HG03175 (cell line): ENCODE measurements around the gene ADAR.

ENCODE experiments used
- ATAC-seq: cut with Tn5 transposase; IDR thresholded peaks from one replicate; pipeline ENCODE4 v1.9.1; 2021; ENCODE audit warnings: mild to moderate bottlenecking, moderate library complexity; ENCODE audit not compliant: unreplicated experiment

ADAR gene

DNA sequence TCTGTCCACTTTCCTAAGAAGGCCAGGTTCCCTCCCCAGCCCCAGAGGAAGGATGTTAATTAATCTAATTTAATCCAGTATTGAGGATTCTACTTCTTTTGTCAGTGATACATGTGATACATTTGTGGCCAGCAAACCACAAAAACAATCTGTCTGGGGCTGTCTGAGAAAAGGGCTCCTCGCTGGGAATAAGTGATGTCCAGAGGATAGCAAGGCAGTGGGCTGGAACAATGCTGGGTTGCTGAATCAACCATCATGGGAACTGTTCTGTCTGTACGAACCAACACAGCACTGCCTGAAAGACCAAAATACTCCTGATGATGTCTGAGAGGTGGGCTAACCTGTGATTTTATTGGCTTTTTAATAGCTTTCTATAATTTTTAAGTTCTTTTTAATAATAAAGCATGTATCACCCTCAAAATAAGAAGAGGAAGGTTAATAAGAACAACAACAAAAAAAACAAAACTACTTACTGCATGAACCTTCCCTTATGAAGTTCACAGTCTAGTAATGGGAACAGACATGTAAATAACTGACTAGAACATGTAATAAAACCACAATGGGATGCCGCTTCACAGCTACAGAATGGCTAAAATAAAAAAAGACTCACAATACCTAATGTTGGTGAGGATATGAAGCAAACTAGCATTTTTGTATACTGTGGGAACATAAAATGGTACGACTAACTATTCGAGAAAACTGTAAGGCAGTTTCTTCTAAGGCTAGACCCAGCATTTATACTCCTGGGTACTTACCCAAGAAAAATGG, 11.4 kb upstream of the ADAR start:
- no peak for ATAC-seq

DNA sequence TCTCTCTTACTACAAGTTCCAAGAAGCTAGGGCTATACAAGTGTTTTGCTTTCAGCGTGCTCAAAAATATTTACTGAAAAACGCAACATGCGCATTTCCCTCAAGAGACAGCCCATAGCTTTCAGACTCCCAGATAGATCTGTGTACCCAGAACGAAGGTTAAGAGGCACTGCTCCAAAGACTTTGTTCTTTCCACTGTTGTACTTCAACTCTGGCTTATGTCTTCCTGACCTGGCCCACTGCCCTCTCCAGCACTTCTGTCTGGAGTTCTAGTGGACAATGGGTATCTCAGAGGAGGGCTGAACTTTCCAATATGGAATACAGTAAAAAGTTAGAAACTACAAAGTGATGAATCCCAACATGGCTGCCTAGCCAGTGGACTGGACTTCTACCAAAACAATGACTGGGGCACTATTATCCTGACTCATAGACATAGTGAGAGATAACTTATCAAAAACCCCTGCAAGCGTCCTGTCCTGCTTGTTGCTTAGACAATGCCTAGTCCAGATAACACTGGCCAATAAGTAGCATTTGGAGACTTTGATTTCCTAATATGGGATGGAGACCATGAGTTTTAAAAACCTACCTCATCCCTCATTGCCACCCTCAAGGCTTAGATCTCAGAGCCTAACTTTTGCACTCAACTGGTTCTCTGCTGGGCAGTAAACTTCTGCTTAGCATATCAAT, 8.8 kb upstream of the ADAR start:
- no peak for ATAC-seq

DNA sequence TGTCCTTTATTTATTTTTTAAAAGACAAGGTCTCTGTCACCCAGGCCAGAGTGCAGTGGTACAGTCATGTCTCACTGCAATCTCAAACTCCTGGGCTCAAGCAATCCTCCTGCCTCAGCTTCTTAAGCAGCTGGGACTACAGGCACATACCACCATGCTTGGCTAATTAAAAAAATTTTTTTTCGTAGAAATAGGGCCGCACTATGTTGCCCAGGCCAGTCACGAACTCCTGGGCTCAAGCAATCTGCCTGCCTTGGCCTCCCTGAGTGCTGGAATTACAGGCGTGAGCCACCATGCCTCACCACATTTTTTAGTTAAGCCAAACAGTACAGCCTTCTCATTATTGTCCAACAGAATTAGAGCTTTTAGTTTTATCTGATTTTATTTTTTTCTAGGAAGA, 7.4 kb upstream of the ADAR start:
- no peak for ATAC-seq

DNA sequence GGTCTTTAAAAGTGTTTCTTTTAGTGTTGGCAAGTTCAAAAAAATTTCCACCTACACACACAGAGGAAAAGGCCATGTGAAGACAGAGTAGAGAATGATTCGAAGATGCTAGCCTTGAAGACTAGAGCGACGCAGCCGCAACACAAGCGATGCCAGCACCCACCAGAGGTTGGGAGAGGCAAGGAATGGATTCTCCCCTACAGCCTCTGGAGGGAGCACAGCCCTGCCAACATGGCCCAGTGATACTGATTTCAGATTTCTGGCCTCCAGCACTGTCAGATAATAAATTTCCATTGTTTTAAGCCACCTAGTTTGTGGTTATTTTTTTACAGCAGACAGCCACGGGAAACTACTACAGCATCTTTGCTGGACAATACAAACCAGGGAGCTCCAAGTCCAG, 6.9 kb upstream of the ADAR start:
- no peak for ATAC-seq

DNA sequence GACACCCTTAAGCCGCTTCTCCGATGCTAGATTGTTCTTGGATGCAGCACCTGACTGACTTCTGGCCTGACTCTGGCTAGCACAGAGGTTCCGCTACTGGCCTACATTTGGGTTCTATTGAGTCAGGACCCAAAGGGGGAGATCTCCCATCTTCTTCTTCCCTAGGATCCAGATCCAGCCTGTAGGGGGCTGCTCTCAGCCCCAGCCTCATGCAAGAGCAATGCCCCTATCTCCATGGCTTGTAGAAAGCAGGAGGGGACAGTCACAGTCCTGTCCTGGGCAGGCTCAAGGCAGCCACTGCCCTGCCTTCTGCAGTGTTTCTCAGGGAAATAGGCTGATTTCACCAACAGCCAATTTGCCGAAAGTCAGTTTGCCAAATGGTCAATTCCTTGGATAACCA, 6.3 kb upstream of the ADAR start:
- no peak for ATAC-seq

DNA sequence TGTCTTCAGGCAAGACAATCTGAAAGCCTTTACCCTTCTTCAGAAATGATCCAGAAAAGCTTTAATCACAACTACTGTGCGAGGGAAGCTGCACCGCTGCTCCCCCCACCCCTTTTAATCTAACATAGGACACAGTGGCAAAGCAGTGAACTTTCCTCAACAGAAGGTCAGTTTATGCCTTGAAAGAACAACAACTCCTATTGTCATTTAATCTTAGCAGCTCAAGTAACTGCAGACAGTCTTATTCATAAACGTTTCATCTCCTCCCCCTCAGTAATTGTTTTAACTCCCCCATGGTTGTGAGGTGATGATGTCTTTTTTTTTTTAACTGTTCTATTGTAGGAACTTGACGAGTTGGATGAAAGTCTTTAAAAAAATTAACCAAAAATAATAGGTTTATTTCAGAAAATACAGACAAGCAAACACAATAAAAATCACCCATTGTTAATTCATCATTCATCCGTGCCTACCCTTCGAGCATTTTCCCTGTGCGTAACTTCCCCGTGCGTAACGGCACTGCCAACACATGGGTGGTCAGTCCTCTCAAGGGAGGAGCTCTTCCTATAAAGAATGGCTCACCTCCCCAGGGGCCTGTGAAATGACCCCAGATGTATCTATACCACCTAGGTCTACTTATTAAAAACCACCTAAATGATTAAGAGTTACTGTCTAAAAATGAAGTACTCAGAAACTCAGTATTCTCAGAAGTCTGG, 3.3 kb upstream of the ADAR start:
- no peak for ATAC-seq

DNA sequence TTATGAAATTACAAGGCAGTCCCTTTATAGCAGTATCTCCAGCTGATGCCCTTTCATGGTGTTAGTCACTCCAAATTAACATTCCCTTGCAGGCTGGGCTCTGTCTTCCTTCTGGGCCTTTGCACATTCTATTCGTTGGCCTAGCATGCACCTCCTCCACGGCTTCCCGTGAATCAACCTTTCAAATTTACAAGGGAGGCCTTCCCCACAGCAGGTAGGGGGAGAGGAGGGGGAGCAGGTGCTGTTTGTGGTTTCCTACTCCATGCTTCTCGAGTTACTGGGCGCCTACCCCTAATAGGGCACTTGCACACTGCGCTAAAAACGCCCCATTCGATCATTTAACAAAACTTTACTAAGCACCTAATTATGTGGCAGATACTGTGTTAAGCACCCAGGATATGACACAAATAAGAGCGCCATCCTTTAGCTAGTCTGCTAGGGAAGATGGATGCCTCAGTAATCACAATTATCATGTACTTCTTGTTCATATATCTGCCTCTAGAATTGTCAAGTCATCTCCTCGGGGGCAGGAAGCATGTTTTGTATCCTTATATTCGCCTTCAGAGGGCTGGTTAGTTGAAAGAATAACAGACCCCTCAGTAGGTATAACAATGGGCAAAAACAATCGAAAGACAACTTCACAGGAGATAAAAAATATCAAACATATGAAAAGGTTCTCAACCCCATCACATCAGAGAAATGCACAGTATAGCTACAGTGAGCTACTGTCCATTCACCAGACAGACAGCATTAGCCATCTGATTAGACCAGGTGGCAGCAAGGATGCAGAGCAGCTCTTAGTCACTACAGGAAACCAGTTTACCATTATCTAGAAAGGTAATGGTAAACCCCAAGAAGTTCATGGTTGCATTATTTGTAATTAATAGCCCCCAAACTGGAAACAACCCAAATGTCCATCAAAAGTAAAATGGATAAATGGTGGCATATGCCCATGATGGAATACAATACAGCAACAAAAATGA, 1.7 kb upstream of the ADAR start:
- no peak for ATAC-seq

DNA sequence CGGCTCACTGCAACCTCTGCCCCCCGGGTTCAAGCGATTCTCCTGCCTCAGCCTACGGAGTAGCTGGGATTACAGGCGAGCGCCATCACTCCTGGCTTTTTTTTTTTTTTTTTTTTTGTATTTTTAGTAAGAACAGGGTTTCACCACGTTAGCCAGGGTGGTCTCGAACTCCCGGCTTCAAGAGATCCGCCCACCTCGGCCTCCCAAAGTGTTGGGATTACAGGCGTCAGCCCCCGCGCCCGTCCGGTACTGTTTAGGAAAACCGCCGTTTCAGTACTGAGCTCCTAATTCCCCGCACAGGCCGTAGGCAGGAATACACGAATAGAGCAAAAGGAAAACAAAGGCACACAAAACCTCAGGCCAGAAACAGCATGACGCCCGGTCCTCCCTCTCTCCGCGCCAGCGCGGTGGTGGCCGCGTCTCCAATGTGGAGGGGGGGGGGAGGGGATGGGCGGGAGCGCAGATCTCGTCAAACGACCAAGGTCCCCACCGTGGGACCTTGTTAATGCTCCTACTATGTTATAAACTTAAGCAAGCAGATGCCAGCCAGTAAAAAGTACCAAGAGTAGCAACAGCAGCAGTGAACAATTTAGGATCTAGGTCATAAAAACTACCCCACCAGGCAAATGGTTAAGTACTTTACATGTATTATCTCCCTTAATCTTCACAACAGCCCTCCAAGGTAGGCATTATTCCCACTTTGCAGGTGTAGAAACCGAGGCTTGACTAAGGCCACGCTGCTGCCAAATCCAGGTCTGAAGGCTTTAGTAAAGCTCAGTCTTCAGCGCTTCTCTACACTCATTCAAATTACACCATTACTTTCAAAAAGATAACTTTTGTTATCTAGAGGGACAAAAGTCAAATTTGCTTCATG, 648 bp upstream of the ADAR start:
- no peak for ATAC-seq

DNA sequence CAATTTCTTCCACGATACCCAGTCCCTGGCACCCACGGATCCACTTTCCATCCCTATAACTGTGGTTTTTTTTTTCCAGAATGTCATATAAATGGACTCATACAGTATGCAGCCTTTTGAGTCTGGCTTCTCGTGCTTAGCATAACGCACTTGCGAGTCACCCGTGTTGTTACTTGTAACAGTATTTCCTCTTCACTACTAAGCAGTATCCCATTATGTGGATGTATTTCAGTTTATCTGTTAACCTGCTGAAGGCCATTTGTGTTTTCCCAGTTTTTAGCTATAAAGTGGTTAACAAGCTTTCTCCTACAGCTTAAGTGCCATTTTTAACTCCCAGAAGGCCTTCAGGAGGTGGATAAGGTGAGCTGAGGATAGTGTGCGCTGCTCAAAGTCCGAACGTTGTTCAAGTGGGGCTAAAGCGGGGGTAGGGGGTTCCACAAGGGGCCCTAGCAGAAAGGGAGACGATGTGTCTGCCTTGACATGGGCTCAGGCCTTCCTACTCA, 829 bp downstream of the ADAR start:
- no peak for ATAC-seq

DNA sequence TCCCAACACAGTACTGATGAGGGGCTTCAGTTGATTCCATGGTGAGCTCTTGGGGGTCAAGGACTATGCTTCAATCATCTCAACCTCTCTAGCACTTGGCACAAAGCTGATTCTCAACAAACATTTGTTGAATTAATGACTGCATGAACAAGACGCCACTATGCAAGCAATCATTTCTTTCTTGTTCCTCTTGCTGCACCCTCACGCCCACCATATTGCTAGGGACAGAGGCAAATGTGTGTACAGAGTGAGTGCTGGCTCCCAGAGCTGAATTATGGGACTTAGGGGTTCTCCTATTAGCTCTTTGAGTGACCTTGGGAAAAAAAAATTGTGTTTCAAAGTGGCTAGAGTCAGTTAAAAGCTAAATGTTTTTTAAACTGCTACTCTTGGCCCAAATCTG, 2.5 kb downstream of the ADAR start:
- no peak for ATAC-seq

DNA sequence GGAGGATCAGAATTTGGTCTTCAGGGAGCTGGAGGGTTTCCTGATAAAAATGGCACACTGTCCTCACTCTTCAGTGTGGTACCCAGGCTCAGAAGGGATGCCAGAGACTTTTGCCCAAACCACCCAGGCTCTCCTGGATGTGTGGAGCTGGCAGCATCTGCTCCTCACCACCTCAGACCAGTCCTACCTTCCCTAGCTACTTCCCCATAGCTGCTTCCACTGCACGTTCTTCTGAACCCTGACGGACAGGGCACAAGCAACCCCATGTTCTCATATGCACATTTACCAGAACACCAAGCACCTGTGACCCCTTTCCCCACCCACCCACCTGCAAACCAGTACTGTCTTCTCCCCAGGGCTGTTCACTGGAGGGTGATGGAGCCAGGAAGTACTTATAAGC, 4.7 kb downstream of the ADAR start:
- no peak for ATAC-seq

DNA sequence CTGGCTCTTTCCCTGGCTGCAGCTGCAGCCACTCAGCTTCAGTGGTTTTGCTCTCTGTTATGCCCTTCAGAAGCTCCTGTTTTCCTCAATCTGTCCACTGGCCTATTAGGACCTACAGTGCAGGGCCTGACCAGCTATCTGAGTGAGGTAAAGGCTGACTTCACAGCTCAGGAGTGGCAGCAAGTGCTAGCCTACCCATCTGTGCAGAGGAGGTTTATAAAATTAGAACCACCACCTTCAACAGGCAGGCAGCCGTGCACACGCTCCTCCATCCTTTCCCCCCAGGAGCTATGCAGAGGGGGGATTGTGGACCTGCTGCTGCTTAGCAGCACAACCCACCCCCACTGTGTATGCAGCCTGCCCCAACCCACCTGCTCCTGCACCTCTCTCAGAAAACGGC, 8.3 kb downstream of the ADAR start:
- no peak for ATAC-seq

DNA sequence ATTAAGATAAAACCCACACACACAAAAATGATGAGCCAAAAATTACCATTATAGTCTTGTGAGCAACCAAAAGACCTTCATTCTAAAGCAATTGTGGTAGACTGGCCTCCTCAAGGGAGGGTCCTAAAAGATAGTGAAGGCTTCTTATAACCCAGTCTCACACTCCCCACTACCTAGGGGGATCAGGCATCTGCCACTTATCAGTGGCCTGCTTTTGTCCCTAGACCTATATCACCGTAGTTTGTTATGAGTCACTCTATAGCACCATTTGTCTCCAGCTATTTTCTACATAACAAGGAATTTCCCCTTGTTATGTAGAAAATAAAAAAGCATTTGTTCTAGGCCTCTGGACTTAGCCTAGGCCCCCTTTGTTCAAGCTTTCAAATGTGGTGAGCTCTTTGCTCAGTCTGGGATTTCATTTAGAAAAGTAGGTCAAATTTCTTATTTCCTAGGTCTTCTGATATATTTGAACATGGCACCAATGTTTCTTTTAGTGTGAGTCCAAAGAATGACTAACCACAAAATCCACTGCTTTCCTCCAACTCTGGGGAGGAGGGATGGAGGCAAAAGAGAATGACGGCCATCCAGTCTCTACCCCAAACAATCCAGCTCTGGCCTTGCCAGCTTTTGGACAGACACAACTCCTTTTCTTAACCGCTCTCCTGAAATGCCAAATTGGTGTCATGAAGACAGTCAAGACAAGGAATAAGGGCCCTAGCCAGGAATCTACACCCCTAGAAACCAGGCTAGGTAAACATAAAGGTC, 8.9 kb downstream of the ADAR start:
- ATAC-seq, result no peak

DNA sequence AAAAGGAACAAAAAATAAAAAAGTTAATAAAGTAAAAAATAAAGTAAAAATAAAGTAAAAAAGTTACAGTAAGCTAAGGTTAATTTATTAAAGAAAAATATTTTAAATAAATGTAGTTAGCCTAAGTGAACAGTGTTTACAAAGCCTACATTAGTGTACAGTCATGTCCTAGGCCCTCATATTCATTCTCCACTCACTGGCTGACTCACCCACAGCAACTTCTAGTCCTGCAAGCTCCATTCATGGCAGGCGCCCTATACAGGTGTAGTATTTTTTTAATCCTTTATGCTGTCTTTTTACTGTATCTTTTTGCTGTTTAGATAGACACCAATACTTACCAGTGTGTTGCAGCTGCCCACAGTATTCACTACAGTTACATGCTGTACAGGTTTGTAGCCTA, 12.4 kb downstream of the ADAR start:
- no peak for ATAC-seq

DNA sequence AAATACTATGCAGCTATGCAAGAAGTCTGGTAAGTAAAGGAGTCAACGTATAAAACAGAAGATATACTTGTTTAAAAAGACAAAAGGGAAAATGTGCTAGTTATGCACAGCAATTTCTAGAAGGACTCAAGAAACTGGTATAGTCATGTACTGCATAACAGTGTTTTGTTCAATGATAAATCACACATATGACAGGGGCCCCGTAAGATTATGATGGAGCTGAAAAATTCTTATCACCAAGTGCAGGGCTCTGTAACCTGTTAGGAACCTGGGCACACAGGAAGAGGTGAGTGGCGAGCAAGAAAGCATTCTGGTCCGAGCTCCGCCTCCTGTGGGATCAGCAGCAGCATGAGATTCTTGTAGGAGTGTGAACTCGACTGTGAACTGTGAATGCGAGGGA, 13.2 kb downstream of the ADAR start:
- no peak for ATAC-seq

DNA sequence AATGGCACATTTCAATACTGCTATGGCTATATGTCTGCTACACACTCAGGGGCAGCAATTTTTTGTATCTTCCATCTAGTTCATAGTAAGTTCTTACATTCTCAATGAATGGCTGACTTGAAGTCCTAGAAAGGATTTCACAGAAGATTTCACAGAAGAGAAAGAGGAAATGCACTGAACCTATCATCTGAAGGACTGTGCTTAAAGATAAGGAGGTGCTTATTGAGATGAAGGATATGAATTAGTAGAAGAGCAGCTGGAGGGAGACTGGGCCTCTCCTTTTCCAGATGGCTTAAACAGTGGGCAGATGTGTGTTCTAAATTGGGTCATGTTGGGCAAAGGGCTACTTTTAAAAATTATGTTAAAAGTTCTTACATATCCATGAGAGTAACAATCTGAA, 14.6 kb downstream of the ADAR start:
- ATAC-seq, result no peak

DNA sequence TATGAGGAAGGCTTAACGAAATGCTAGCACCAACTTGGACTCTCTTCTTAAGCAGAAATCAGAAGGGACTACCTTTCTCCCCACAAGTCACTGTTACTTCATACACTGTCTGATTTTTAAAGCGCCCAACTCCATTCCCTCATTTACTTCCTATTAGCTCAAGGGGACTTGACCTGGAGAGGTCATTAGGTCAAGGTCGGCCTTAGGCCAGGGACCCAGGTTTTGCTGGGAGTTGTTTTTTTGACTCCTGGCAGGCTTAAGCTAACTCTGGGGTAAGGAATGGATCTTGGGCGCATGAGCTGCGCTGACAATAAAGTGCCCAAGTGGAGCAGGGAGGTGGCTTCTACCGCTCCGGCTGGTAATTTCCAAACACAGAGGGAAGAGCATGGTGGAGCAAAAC, 16.8 kb downstream of the ADAR start:
- ATAC-seq, result no peak

DNA sequence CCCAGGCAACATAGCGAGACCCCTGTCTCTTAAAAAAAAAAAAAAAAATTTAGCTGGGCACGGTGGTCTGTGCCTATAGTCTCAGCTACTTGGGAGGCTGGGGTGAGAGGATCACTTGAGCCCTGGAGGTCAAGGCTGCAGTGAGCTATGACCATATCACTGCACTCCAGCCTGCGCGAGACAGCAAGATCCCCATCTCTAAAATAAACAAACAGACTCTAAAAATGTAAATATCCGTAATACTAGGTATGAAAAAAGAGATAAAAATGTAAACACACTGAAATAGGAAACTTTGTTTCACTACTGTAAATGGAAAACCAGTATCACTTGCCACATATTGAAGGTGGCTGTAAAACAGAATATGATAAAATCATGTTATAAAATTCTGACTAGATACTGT, 17.2 kb downstream of the ADAR start:
- no peak for ATAC-seq

DNA sequence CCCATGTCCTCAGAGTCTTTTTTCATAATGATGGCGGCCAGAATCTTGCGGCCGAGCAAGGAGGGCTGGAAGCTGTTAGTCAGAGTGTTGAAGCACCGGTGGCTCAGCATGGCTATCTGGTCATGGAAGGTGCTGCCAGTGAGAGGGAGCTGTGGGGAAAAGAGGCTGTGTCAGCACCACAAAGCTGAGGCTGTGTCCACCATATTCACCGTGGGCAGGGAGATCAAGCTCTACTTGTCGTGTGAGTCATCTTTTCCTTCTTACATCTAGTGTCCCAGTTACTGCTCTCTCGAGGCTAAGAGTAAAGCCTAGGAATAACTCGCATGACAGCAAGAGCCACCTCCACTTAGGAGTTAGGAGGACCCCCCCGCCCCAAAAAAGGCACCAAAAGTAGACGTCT, 18.2 kb downstream of the ADAR start:
- no peak for ATAC-seq
